CD4-positive, alpha-beta T cell (primary cell): Measurements from ENCODE around the gene P3H3. TPM values are rescaled to one million over a fixed set of nuclear protein-coding genes. Genes with fewer than 3 reads are reported as not detected.

Source experiments
- ATAC-seq: fragments of 200-7000 bp; cut with Tn5 transposase; one replicate; pipeline ENCODE4 v1.10.0; 2022; ENCODE audit warnings: mild to moderate bottlenecking; ENCODE audit not compliant: poor library complexity
- CTCF ChIA-PET: fragments of 350-600 bp; sonication (Branson Sonifier 250); formaldehyde crosslinking; loops from one replicate; lab custom pipeline; 2021; ENCODE audit warnings: antibody characterized with exemption, inconsistent platforms; lab: Charles Lee
- POLR2A ChIA-PET: fragments of 350-600 bp; sonication (Branson Sonifier 250); formaldehyde crosslinking; loops from one replicate; lab custom pipeline; 2021; ENCODE audit warnings: antibody characterized with exemption, inconsistent platforms; lab: Charles Lee
- DNase-seq, 14 experiments: peaks; one replicate each; pipeline ENCODE4 v3.0.0-alpha.2; 2013 to 2020; ENCODE audit warnings: mixed read lengths in 2 of 14
- H3K27ac ChIP-seq, 2 donors: one replicate each; pipeline versions ENCODE4 v1.5.1 to v1.7.0; 2013; ENCODE audit warnings: low read length in 2 of 2, low read depth in 1 of 2, mild to moderate bottlenecking in 1 of 2
- H3K27me3 ChIP-seq, 2 experiments: 1 replicate in 1 of 2; 2 replicates in 1 of 2; pipeline versions ENCODE4 v1.6.1 to v1.7.0; 2013; ENCODE audit warnings: low read length in 2 of 2, control low read depth in 1 of 2, mild to moderate bottlenecking in 1 of 2, moderate library complexity in 1 of 2; ENCODE audit not compliant: insufficient read depth in 2 of 2, control insufficient read depth in 1 of 2
- H3K36me3 ChIP-seq: one replicate; pipeline ENCODE4 v1.6.1; 2013; ENCODE audit warnings: low read length, control low read depth; ENCODE audit not compliant: insufficient read depth
- H3K4me1 ChIP-seq: one replicate; pipeline ENCODE4 v1.6.1; 2013; ENCODE audit warnings: low read length, control low read depth; ENCODE audit not compliant: insufficient read depth
- H3K4me3 ChIP-seq: one replicate; pipeline ENCODE4 v1.5.1; 2013; ENCODE audit warnings: mild to moderate bottlenecking, low read length, moderate library complexity
- H3K9me3 ChIP-seq, 2 experiments: 1 replicate in 1 of 2; 2 replicates in 1 of 2; pipeline versions ENCODE4 v1.6.1 to v1.7.0; 2013; ENCODE audit warnings: low read length in 2 of 2, mild to moderate bottlenecking in 2 of 2, control low read depth in 1 of 2, moderate library complexity in 1 of 2; ENCODE audit not compliant: control insufficient read depth in 1 of 2, insufficient read depth in 1 of 2
- H3K27ac Mint-ChIP-seq: one replicate; pipeline ENCODE4 v1.8.0; 2020; ENCODE audit warnings: mixed read lengths
- H3K27me3 Mint-ChIP-seq: one replicate; pipeline ENCODE4 v1.8.0; 2021; ENCODE audit warnings: mixed read lengths
- H3K36me3 Mint-ChIP-seq: one replicate; pipeline ENCODE4 v1.8.0; 2021; ENCODE audit warnings: low read depth, mixed read lengths
- H3K4me1 Mint-ChIP-seq: one replicate; pipeline ENCODE4 v1.8.0; 2021; ENCODE audit warnings: low read depth, mixed read lengths
- H3K4me3 Mint-ChIP-seq: one replicate; pipeline ENCODE4 v1.8.0; 2020; ENCODE audit warnings: mild to moderate bottlenecking, mixed read lengths
- H3K9me3 Mint-ChIP-seq: one replicate; pipeline ENCODE4 v1.8.0; 2020; ENCODE audit warnings: mixed read lengths
- CTCF ChIP-seq: fragments of 200-600 bp; IDR thresholded peaks from one replicate; pipeline ENCODE4 v1.8.0; 2022; ENCODE audit warnings: antibody characterized with exemption, mild to moderate bottlenecking
- intact Hi-C, 2 experiments: fragments of 100-400 bp; cut with DNase I in 1 of 2; cut with micrococcal nuclease in 1 of 2; formaldehyde crosslinking; loops; one replicate each; pipeline versions ENCODE4 v1.15.1 to v1.9.0; 2023 to 2025; cut with DNase I, micrococcal nuclease
- total RNA-seq, 174 experiments: library from RNA in 2 of 174; stranded (reverse) in 2 of 174; gene quantifications; one replicate each; pipeline ENCODE4 v1.2.3 and lab custom pipeline; 2021 to 2026

Gene P3H3
- total RNA-seq, 2 experiments from 2014 or later: 2.5 to 4.1 TPM

- H3K4me3 ChIP-seq: no peak overlapping the region
- H3K27me3 ChIP-seq: no peaks in the 10 kb centered on the region
- ChIA-PET CTCF (no interaction called here), POLR2A (interaction anchor here (0.6 to 2.0 kb wide), 6 partner anchors 8 to 94 kb away, joined by 3 to 5 read pairs (median 4); partner anchors contain the start of genes MLF2 and ZNF384)
- TF ChIP-seq CTCF: no peak
- Mint-ChIP-seq H3K36me3 (no peaks in the 10 kb centered on the region), H3K4me1 (peaks cover 72% of the 10 kb centered on the region), H3K4me3 (peak overlapping the region; percentile 39), H3K27ac (peak overlapping the region; percentile 93), H3K27me3 (no peaks in the 10 kb centered on the region), H3K9me3 (no peaks in the 10 kb centered on the region)
- peak in 1 of 14 experiments; percentile 35 for DNase-seq
- ATAC-seq: no peak
- peaks cover 91% of the 10 kb centered on the region for H3K4me1 ChIP-seq
- no peaks in the 10 kb centered on the region for H3K36me3 ChIP-seq
- peak overlapping the region in 1 of 2 donors; percentile 52 for H3K27ac ChIP-seq
- intact Hi-C loops: no loop called here
- no peaks in the 10 kb centered on the region for H3K9me3 ChIP-seq
These were observed 45.2 kb upstream of the P3H3 start for GRCh38 chr12:6782850-6783566.

DNA sequence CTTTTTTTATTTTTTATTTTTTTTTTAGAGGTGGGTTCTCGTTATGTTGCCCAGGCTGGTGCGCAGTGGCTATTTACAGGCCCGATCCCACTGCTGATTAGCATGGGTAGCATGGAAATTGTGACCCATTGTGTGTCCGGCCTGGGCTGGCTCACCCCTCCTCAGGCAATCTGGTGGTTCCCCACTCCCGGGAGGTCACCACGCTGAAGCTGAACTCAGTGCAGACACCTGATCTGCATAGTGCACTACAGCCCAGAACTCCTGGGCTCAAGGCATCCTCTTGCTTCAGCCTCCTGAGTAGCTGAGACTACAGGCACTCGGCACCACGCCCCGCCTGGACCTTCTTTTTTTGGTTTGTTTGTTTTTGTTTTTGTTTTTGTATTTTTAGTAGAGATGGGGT lies 44.4 kb upstream of the P3H3 start:
- no peak for ATAC-seq
- Histone ChIP-seq H3K27ac (peak overlapping the region in 1 of 2 donors; percentile 24), H3K27me3 (no peaks in the 10 kb centered on the region), H3K4me3 (no peak overlapping the region), H3K9me3 (no peaks in the 10 kb centered on the region), H3K36me3 (no peaks in the 10 kb centered on the region), H3K4me1 (peaks cover 89% of the 10 kb centered on the region)
- Mint-ChIP-seq H3K36me3 (no peaks in the 10 kb centered on the region), H3K27ac (peak overlapping the region; percentile 93), H3K4me3 (peak overlapping the region; percentile 7), H3K27me3 (no peaks in the 10 kb centered on the region), H3K9me3 (no peaks in the 10 kb centered on the region), H3K4me1 (peaks cover 71% of the 10 kb centered on the region)
- POLR2A ChIA-PET: interaction anchor here (0.6 to 1.2 kb wide), 2 partner anchors 31 to 90 kb away, joined by 3 to 4 read pairs; partner anchors contain the start of gene MLF2
- no peak for DNase-seq
- CTCF ChIA-PET: interaction anchor here (1.4 to 1.9 kb wide), 2 partner anchors 17 to 88 kb away, joined by 3 to 5 read pairs; no protein-coding TSS in a partner anchor
- TF ChIP-seq CTCF: no peak
- intact Hi-C loops: no loop called here

GRCh38 chr12:6784296-6784695 lies 43.9 kb upstream of the P3H3 start:
- Histone ChIP-seq H3K27me3 (no peaks in the 10 kb centered on the region), H3K27ac (peak overlapping the region; percentile 24 to 55), H3K36me3 (no peaks in the 10 kb centered on the region), H3K9me3 (no peaks in the 10 kb centered on the region), H3K4me1 (peaks cover 89% of the 10 kb centered on the region), H3K4me3 (no peak overlapping the region)
- no peaks in the 10 kb centered on the region for H3K9me3 Mint-ChIP-seq
- POLR2A ChIA-PET: interaction anchor here (0.6 to 1.2 kb wide), 2 partner anchors 31 to 90 kb away, joined by 3 to 4 read pairs; partner anchors contain the start of gene MLF2
- H3K27me3 Mint-ChIP-seq: no peaks in the 10 kb centered on the region
- TF ChIP-seq CTCF: no peak
- no peak overlapping the region for H3K4me3 Mint-ChIP-seq
- H3K4me1 Mint-ChIP-seq: peaks cover 71% of the 10 kb centered on the region
- CTCF ChIA-PET: interaction anchor here (1.4 to 1.9 kb wide), 2 partner anchors 17 to 88 kb away, joined by 3 to 5 read pairs; no protein-coding TSS in a partner anchor
- H3K27ac Mint-ChIP-seq: peak overlapping the region; percentile 93
- DNase-seq (peak in 1 of 14 experiments; percentile 16), ATAC-seq (no peak)
- peaks cover under 1% of the 10 kb centered on the region for H3K36me3 Mint-ChIP-seq
- intact Hi-C loops: no loop called here
